ENCODE measurements around the gene LYVE1.

Gene LYVE1

GRCh38 chr11:10558288-10558687 lies 10.2 kb downstream of the LYVE1 start:
- no peak for DNase-seq (ENCODE audit: low spot score)

- DNase-seq (ENCODE audit: low spot score), result no peak
Measured at GRCh38 chr11:10556590-10556989, 11.9 kb downstream of the LYVE1 start.

DNA sequence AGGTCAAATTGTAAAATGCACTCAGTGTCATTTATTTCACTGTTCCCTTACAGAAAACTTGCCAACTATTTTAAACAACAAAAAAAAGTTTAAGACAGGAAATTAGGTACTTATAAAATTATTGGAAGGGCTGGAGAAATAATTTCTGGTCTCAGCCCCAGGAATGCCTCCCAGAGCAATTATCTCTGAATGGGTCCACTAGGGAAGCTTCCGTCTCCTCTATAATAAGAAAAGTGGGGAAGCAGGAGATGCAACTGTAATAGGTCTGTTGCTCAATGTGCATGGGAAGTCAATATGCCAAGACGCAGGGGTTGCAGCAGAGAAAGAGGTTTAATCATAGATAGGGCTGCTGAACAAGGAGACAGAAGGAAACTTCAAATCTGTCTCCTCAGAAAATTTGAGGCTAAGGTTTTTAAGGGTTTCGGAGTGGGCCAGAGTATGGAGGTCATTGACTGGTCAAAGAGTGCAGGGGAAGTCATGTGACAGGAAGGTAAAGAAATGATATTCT lies 16.6 kb downstream of the LYVE1 start:
- DNase-seq (ENCODE audit: low spot score), result no peak

- DNase-seq (ENCODE audit: low spot score), result no peak
Measured at GRCh38 chr11:10551290-10551592, 17.2 kb downstream of the LYVE1 start.

DNA sequence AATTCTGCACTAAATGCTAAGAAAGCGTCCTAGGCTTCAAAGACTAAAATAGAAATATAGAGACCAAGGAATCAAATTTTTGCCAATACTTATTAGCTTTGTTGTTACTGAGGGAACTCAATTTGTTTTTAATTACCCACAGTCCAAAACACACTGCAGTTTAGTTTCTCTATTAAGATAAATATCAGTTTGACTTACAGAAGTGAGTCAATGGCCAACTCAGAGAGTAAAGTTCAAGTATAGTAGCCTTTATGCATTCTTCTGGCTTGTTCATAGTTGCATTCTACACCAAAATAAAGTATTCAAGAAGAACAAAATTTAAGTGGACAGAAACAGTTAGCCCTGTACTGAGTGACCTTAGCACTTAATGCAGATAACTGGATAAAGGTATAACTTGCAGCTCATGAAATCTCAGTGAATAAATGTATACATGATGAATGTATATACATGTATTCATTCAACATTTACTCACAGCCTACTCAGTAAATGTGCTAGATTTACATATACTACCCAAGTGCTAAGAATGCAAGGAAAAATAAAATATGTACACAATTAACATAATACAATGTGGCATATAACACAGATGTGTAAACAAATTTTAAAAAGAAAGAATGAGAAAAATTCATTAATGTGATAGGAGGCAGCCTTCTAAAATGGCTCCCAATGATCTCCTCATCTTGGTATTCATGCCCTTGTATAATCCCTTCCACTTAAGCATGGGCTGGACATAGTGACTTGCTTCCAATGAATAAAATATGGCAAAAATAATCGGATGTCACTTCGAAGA lies 17.8 kb downstream of the LYVE1 start:
- DNase-seq (ENCODE audit: low spot score), result no peak

DNA sequence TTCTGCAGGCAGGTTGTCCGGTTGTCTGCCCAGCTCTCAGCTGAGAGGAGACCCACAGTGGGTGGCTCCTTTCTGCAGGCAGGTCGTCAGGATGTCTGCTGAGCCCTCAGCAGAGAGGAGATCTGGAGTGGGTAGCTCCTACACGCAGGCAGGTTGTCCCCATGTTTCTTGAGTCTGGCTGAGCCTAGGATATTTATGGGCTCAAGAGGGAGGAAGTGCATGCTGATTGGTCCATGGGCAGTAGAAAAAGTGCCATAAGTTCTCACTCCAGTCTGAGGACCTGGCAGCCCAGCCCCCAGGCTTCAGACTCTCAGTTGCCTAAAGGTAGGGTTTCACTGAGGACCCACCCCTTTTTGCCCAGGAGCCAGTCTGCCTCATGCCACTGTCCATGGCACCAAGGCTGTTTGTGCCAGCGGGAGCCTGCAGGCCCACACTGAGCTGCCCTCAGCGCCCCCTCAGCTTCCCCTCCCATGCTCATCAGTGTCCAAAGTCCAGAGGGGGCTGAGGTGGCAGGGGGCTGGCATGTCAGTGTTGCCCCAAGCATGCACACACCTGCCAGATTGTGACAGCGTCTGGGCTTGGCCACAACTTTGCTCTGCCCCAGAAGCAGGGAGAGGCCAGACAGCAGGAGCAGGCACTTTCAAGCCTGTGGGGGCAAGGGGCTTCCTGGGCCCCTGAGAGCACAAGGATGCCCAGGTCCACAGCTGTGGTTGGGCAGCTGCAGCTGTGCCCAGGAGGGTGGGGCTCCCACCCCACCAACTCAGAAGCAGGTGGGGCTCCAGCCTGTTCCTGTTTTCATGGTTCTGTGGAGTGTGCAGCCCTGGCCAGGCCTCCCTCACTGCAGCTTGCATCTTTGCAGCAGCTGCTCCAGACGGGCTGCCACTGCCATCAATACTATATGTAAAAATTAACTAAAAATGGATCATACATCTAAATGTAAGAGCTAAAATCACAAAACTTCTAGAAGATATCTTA lies 23.7 kb downstream of the LYVE1 start:
- no peak for DNase-seq (ENCODE audit: low spot score)

GRCh38 chr11:10543782-10544181 lies 24.7 kb downstream of the LYVE1 start:
- DNase-seq (ENCODE audit: low spot score), result no peak

- DNase-seq (ENCODE audit: low spot score), result no peak
Measured at GRCh38 chr11:10542776-10543175, 25.7 kb downstream of the LYVE1 start.

GRCh38 chr11:10541561-10541930 lies 26.9 kb downstream of the LYVE1 start:
- no peak for DNase-seq (ENCODE audit: low spot score)

- peak; percentile 95 for DNase-seq (ENCODE audit: low spot score)
Measured at GRCh38 chr11:10540915-10541560, 27.4 kb downstream of the LYVE1 start, which contains the start of gene RNF141. Gene RNF141, minus strand, starts transcription at chr11:10541187. Its CDS starts 7,029 bp downstream, at chr11:10534158.

- DNase-seq (ENCODE audit: low spot score), result no peak
Measured at GRCh38 chr11:10540546-10540914, 27.9 kb downstream of the LYVE1 start.

- DNase-seq (ENCODE audit: low spot score), result no peak
Measured at GRCh38 chr11:10539339-10539738, 29.1 kb downstream of the LYVE1 start.

GRCh38 chr11:10538924-10539323 lies 29.5 kb downstream of the LYVE1 start:
- DNase-seq (ENCODE audit: low spot score), result no peak

GRCh38 chr11:10537600-10537999 lies 30.9 kb downstream of the LYVE1 start:
- DNase-seq (ENCODE audit: low spot score), result no peak

GRCh38 chr11:10534316-10534715 lies 34.1 kb downstream of the LYVE1 start:
- DNase-seq (ENCODE audit: low spot score), result no peak

DNA sequence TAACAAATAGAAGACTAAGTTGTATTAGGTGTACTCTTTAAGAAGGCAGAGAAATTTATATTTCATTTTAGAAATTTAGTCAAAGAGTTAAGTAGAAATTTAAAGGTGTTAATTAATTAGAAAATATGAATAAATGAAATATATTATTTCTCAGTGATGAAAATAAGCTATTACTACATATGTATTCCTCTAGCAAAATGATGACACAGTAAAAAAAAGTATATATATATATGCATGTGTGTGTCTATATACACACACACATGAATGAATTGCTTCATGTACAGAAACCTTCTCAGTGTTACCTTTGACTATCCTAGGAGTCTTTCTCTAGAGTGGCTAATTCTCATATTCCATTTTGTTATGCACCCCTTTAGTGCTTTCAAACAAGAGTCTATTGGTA lies 35.1 kb downstream of the LYVE1 start:
- no peak for DNase-seq (ENCODE audit: low spot score)

DNA sequence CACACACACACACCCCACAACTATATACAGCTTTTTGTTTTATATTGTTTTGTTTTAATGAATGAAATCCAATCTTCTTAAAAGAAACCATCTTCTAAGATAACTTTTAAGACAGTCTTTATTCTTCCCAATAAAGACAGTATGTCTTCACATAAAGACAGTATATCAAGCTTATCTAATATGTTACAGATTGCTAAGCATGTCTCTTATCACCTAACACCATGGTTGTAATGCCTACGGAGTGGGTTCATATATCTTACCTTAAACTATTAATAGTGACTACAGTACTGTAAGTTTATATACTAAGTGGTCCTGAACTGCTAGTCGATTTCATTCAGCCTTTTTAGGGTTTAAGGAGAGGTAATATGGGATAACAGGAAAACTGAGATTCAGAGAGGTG lies 35.9 kb downstream of the LYVE1 start:
- no peak for DNase-seq (ENCODE audit: low spot score)

DNA sequence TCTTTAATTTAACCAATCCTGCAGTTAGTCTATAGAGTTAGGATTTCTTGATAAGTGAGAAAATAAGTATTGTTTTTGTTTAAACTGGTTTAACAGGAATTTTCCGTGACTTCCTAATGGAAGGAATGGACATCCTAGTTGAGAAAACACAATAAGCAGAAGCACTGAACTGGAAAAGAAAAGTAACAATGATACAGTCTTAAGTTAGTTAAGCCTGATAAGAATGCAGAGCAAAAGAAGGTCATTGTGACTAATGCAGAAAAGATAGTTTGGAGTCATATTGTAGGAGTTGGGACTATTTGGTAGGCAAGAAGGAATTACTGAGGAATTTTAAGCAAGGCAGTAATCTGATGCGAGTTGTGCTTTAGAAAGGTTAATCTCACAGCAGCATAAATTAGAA lies 39.2 kb downstream of the LYVE1 start:
- DNase-seq (ENCODE audit: low spot score), result no peak

GRCh38 chr11:10528121-10528520 lies 40.3 kb downstream of the LYVE1 start:
- DNase-seq (ENCODE audit: low spot score), result no peak

- peak; percentile 30 for DNase-seq (ENCODE audit: low spot score)
Measured at GRCh38 chr11:10526974-10527918, 41.2 kb downstream of the LYVE1 start.

- DNase-seq (ENCODE audit: low spot score), result no peak
Measured at GRCh38 chr11:10524471-10524870, 44.0 kb downstream of the LYVE1 start.

Measured in activated CD4-positive, alpha-beta T cell treated with anti-CD3 and anti-CD28 coated beads, Interleukin-2, Interleukin-4, amounts not matched to agents 100 ng/mL and 50 ng/mL, durations not matched to agents 16 hours and 8 hours (primary cell).